K562 (cell line): ENCODE results near the gene RPRD1B. TPM values are rescaled to one million over a fixed set of nuclear protein-coding genes. Genes with fewer than 3 reads are reported as not detected.
A peak's percentile ranks its signal among the peaks of the same experiment; 100 is the strongest.

Experiments
- EGR1 ChIP-seq: fragments of 450-650 bp; conservative IDR thresholded peaks from 2 replicates; pipeline ENCODE4 v1.6.1; 2017; ENCODE audit warnings: mild to moderate bottlenecking
- MAZ ChIP-seq, 2 experiments: fragments of 450-650 bp in 1 of 2; sonication (generic) in 1 of 2; formaldehyde crosslinking; IDR thresholded peaks in 1 of 2; conservative IDR thresholded peaks in 1 of 2; 2 replicates each; pipeline versions ENCODE4 v1.4.0 to v1.5.0; 2020; ENCODE audit warnings: mild to moderate bottlenecking in 1 of 2, missing genetic modification reagents in 1 of 2
- MCM5 ChIP-seq: fragments of 450-650 bp; IDR thresholded peaks from 2 replicates; pipeline ENCODE4 v1.6.1; 2016; ENCODE audit warnings: low read depth
- NR2C2 ChIP-seq, 2 experiments: fragments of 200-800 bp in 1 of 2; sonication (Bioruptor generic) in 1 of 2; sonication (generic) in 1 of 2; formaldehyde crosslinking in 1 of 2; IDR thresholded peaks; 2 replicates each; pipeline versions ENCODE4 v1.6.1 to v1.8.0; 2016 to 2022; ENCODE audit warnings: mild to moderate bottlenecking in 1 of 2, missing compliant biosample characterization in 1 of 2, missing genetic modification characterization in 1 of 2, missing genetic modification reagents in 1 of 2
- SRSF1 ChIP-seq: fragments of 200-400 bp; formaldehyde crosslinking; IDR thresholded peaks from 2 replicates; pipeline ENCODE4 v1.6.1; 2017; ENCODE audit warnings: mild to moderate bottlenecking, low read depth, low read length, moderate library complexity
- SRSF3 ChIP-seq: fragments of 200-400 bp; formaldehyde crosslinking; IDR thresholded peaks from 2 replicates; pipeline ENCODE4 v1.6.1; 2016; ENCODE audit warnings: mild to moderate bottlenecking, low read length, moderate library complexity; ENCODE audit not compliant: insufficient read depth
- TCF3 ChIP-seq: sonication (generic); formaldehyde crosslinking; IDR thresholded peaks from 2 replicates; pipeline ENCODE4 v1.4.0; 2020; ENCODE audit warnings: mild to moderate bottlenecking, missing genetic modification reagents
- ZNF507 ChIP-seq: conservative IDR thresholded peaks from 2 replicates; pipeline ENCODE4 v1.6.1; 2017; ENCODE audit warnings: missing genetic modification characterization, missing compliant biosample characterization
- polyA plus RNA-seq, 8 experiments: library from polyadenylated mRNA; depleted of rRNA in 4 of 8; stranded (reverse) in 5 of 8; unstranded in 3 of 8; fragments of >200 nt; fragmentation: Nextera tagmentation in 2 of 8; fragmentation: Illumina TruSeq in 1 of 8; extraction: Ambion mirVana in 2 of 8; extraction: Trizol in 1 of 8; gene quantifications; 2 replicates each; pipeline versions ENCODE4 v1.2.1 to v1.2.3, GENCODE V29; 2011 to 2014; ENCODE audit warnings: inconsistent platforms in 1 of 8, missing spikeins in 1 of 8
- total RNA-seq, 7 experiments: library from RNA; depleted of rRNA in 6 of 7; stranded (reverse); fragments of >200 nt in 6 of 7; fragmentation: Illumina TruSeq in 2 of 7; extraction: Trizol in 2 of 7; gene quantifications; 2 replicates each; pipeline versions ENCODE4 v1.2.1 to v1.2.3, GENCODE V29; 2011 to 2021; ENCODE audit warnings: low replicate concordance in 1 of 7
- TF ChIP-seq, protein P1 (sequence below), 3 experiments: fragments of 200-800 bp in 1 of 3; sonication (Bioruptor generic) in 1 of 3; sonication (generic) in 1 of 3; formaldehyde crosslinking in 1 of 3; IDR thresholded peaks; 2 replicates each; pipeline versions ENCODE4 v1.6.1 to v1.8.0; 2016 to 2022; ENCODE audit warnings: mild to moderate bottlenecking in 2 of 3, missing compliant biosample characterization in 2 of 3, missing genetic modification characterization in 2 of 3, missing genetic modification reagents in 1 of 3
- TF ChIP-seq, protein P2 (sequence below), 3 experiments: IDR thresholded peaks in 2 of 3; conservative IDR thresholded peaks in 1 of 3; 2 replicates each; pipeline ENCODE4 v1.5.1; 2011 to 2012; ENCODE audit warnings: low read length in 3 of 3, mild to moderate bottlenecking in 3 of 3, control low read depth in 2 of 3, improper control_type of control experiment in 1 of 3, inconsistent platforms in 1 of 3, low read depth in 1 of 3, mixed read lengths in 1 of 3, moderate library complexity in 1 of 3; ENCODE audit not compliant: insufficient read depth in 2 of 3
- TF ChIP-seq, protein P3 (sequence below), 2 experiments: fragments of 450-650 bp; formaldehyde crosslinking in 1 of 2; IDR thresholded peaks; 2 replicates each; pipeline versions ENCODE4 v1.4.0 to v1.6.1; 2014 to 2020; ENCODE audit warnings: mild to moderate bottlenecking in 2 of 2, borderline replicate concordance in 1 of 2, low read depth in 1 of 2

Gene RPRD1B
- total and polyA plus RNA-seq, 9 of the 15 experiments (the other 6 are each of a cell fraction or from before 2014, with no cell fraction given) = 5.5 to 43.0 (median 24.4) TPM

DNA sequence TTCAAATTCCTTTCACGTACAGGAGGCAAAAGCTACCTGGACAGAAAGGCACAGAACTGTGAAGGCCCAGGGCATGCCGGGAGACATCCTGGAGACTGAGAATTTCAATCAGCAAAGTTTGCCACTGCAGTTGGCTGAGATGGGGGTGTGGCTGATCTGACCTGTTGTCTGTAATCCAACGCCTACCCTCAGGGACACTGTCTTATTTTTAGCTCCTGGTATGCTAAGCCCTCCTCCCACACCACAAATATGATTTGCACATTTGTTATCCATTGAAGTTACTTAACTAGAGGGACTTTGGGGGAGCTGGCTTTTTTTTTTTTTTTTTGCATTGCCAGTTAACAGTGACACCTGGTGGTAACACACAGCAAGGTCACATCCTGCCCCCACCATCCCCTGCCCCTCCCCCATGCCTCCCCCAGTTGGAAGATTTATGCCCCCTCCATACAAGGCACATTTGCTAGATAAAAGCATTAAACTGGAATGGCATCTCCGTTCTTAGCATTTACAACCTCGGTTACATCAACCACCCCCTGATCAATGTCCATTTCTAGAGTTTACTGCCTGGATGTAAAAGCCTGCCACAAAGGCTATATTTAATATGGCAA lies 40.6 kb upstream of the RPRD1B start (continued):
- TF ChIP-seq, protein P1, sequence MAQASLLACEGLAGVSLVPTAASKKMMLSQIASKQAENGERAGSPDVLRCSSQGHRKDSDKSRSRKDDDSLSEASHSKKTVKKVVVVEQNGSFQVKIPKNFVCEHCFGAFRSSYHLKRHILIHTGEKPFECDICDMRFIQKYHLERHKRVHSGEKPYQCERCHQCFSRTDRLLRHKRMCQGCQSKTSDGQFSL (CRISPR knock-in tag; IDR thresholded peaks at IDR 0.05) = no peak
- TF ChIP-seq, protein P1 (tag; IDR thresholded peaks at IDR 0.05) = peak in 1 of 2 experiments; percentile 45; a peak in 1 of 4 replicates
- TF ChIP-seq TCF3 (CRISPR knock-in tag) (peak; percentile 25; the same call in 1 of the 2 replicates), ZNF507 (tag) (no peak), NR2C2 (CRISPR knock-in tag; IDR thresholded peaks at IDR 0.05) (no peak), NR2C2 (tag; IDR thresholded peaks at IDR 0.05) (no peak), SRSF1 (no peak), EGR1 (peak; percentile 47; the same call in 1 of the 2 replicates), MAZ (CRISPR knock-in tag; conservative IDR thresholded peaks at IDR 0.05 in 1 of 2, IDR thresholded peaks at IDR 0.05 in 1 of 2) (peak in 1 of 2 experiments; percentile 37; a peak in 1 of 4 replicates), MCM5 (no peak), SRSF3 (no peak)
- TF ChIP-seq, protein P2, sequence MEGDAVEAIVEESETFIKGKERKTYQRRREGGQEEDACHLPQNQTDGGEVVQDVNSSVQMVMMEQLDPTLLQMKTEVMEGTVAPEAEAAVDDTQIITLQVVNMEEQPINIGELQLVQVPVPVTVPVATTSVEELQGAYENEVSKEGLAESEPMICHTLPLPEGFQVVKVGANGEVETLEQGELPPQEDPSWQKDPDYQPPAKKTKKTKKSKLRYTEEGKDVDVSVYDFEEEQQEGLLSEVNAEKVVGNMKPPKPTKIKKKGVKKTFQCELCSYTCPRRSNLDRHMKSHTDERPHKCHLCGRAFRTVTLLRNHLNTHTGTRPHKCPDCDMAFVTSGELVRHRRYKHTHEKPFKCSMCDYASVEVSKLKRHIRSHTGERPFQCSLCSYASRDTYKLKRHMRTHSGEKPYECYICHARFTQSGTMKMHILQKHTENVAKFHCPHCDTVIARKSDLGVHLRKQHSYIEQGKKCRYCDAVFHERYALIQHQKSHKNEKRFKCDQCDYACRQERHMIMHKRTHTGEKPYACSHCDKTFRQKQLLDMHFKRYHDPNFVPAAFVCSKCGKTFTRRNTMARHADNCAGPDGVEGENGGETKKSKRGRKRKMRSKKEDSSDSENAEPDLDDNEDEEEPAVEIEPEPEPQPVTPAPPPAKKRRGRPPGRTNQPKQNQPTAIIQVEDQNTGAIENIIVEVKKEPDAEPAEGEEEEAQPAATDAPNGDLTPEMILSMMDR (IDR thresholded peaks at IDR 0.05 in 2 of 3, conservative IDR thresholded peaks at IDR 0.05 in 1 of 3; ENCODE audit: insufficient read depth in 2 of 3, low read depth in 1 of 3, low read length in 3 of 3) = peak; percentile 43 to 62 (median 51); a peak in 4 of 6 replicates
- TF ChIP-seq, protein P3, sequence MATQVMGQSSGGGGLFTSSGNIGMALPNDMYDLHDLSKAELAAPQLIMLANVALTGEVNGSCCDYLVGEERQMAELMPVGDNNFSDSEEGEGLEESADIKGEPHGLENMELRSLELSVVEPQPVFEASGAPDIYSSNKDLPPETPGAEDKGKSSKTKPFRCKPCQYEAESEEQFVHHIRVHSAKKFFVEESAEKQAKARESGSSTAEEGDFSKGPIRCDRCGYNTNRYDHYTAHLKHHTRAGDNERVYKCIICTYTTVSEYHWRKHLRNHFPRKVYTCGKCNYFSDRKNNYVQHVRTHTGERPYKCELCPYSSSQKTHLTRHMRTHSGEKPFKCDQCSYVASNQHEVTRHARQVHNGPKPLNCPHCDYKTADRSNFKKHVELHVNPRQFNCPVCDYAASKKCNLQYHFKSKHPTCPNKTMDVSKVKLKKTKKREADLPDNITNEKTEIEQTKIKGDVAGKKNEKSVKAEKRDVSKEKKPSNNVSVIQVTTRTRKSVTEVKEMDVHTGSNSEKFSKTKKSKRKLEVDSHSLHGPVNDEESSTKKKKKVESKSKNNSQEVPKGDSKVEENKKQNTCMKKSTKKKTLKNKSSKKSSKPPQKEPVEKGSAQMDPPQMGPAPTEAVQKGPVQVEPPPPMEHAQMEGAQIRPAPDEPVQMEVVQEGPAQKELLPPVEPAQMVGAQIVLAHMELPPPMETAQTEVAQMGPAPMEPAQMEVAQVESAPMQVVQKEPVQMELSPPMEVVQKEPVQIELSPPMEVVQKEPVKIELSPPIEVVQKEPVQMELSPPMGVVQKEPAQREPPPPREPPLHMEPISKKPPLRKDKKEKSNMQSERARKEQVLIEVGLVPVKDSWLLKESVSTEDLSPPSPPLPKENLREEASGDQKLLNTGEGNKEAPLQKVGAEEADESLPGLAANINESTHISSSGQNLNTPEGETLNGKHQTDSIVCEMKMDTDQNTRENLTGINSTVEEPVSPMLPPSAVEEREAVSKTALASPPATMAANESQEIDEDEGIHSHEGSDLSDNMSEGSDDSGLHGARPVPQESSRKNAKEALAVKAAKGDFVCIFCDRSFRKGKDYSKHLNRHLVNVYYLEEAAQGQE (IDR thresholded peaks at IDR 0.05; ENCODE audit: borderline replicate concordance) = peak; percentile 39; the same call in 1 of the 2 replicates
- TF ChIP-seq, protein P3 (CRISPR knock-in tag; IDR thresholded peaks at IDR 0.05; ENCODE audit: low read depth) = no peak
